ENCODE results near the gene ACBD7. TPM values are rescaled to one million over a fixed set of nuclear protein-coding genes. Genes with fewer than 3 reads are reported as not detected.
A peak's percentile ranks its signal among the peaks of the same experiment; 100 is the strongest.

The ACBD7 gene
- 10 to 100 TPM; 32.0 to 59.7 TPM for total RNA-seq
- polyA plus RNA-seq (ENCODE audit: insufficient read length in 2 of 2): 10 to 100 TPM; 33.4 to 43.3 TPM
- long read RNA-seq, donor 1, transcript ACBD7-201 (4 exons, 1,322 nt): major isoform, 12 of 18 reads
- long read RNA-seq, donor 1, partial matches to known transcripts: 6 of 18 reads
- long read RNA-seq, donor 1, other reads (novel, unspliced or antisense): 0 of 18 reads
- long read RNA-seq, donor 2, transcript ACBD7-201 (4 exons, 1,322 nt): major isoform, 18 of 18 reads
- long read RNA-seq, donor 2, partial matches to known transcripts: 0 of 18 reads
- long read RNA-seq, donor 2, other reads (novel, unspliced or antisense): 0 of 18 reads
- long read RNA-seq, donor 3, transcript ACBD7-201 (4 exons, 1,322 nt): major isoform, 12 of 12 reads
- long read RNA-seq, donor 3, partial matches to known transcripts: 0 of 12 reads
- long read RNA-seq, donor 3, other reads (novel, unspliced or antisense): 0 of 12 reads
- long read RNA-seq, donor 4, partial matches to known transcripts: 0 of 3 reads
- long read RNA-seq, donor 4, other reads (novel, unspliced or antisense): 0 of 3 reads

GRCh38 chr10:15088428-15089261, at the start of gene ACBD7:
Gene ACBD7, minus strand, starts transcription at chr10:15088776. Its CDS starts 48 bp downstream, at chr10:15088728.
- H3K4me1 ChIP-seq (ENCODE audit: control insufficient read depth, insufficient read depth, low read length): peaks cover 25% of the 10 kb centered on the region
- peak within 1 kb of the TSS; percentile 35 for H3K27ac ChIP-seq (ENCODE audit: low read depth, low read length)
- WGBS (ENCODE audit: insufficient coverage): under 1% methylated on average over 52 of the region's 63 CpGs
- peak within 1 kb of the TSS; percentile 65 for H3K4me3 ChIP-seq (ENCODE audit: low read depth, low read length)
- no peaks in the 10 kb centered on the region for H3K36me3 ChIP-seq (ENCODE audit: control insufficient read depth, insufficient read depth, low read length)
- no peaks in the 10 kb centered on the region for H3K27me3 ChIP-seq (ENCODE audit: control insufficient read depth, insufficient read depth, low read length)
- peak in 5 of 6 donors; percentile 65 to 96 (median 86) for DNase-seq (ENCODE audit: low read depth in 4 of 6, low spot score in 6 of 6)
- no peaks in the 10 kb centered on the region for H3K9me3 ChIP-seq (ENCODE audit: control insufficient read depth, insufficient read depth, low read length)

- Histone ChIP-seq H3K27me3 (ENCODE audit: control insufficient read depth, insufficient read depth, low read length) (no peaks in the 10 kb centered on the region), H3K4me1 (ENCODE audit: control insufficient read depth, insufficient read depth, low read length) (peaks cover 10% of the 10 kb centered on the region), H3K9me3 (ENCODE audit: control insufficient read depth, insufficient read depth, low read length) (no peaks in the 10 kb centered on the region), H3K27ac (ENCODE audit: low read depth, low read length) (no peak overlapping the region), H3K4me3 (ENCODE audit: low read depth, low read length) (no peak overlapping the region), H3K36me3 (ENCODE audit: control insufficient read depth, insufficient read depth, low read length) (peaks cover 21% of the 10 kb centered on the region)
- DNase-seq (ENCODE audit: low read depth in 4 of 6, low spot score in 6 of 6): no peak
- 100% methylated on average over 1 of the region's 1 CpG for WGBS (ENCODE audit: insufficient coverage)
Observed at GRCh38 chr10:15137636-15138035, 49.1 kb upstream of the ACBD7 start.

- no peak overlapping the region for H3K4me3 ChIP-seq (ENCODE audit: low read depth, low read length)
- peaks cover 22% of the 10 kb centered on the region for H3K36me3 ChIP-seq (ENCODE audit: control insufficient read depth, insufficient read depth, low read length)
- H3K27me3 ChIP-seq (ENCODE audit: control insufficient read depth, insufficient read depth, low read length): no peaks in the 10 kb centered on the region
- no peaks in the 10 kb centered on the region for H3K9me3 ChIP-seq (ENCODE audit: control insufficient read depth, insufficient read depth, low read length)
- H3K27ac ChIP-seq (ENCODE audit: low read depth, low read length): no peak overlapping the region
- no peak for DNase-seq (ENCODE audit: low read depth in 4 of 6, low spot score in 6 of 6)
- H3K4me1 ChIP-seq (ENCODE audit: control insufficient read depth, insufficient read depth, low read length): peaks cover 6% of the 10 kb centered on the region
- WGBS (ENCODE audit: insufficient coverage): 100% methylated on average over 2 of the region's 4 CpGs
Observed at GRCh38 chr10:15137036-15137359, 48.4 kb upstream of the ACBD7 start.

- 92% methylated on average over 7 of the region's 11 CpGs for WGBS (ENCODE audit: insufficient coverage)
- no peak overlapping the region for H3K4me3 ChIP-seq (ENCODE audit: low read depth, low read length)
- H3K9me3 ChIP-seq (ENCODE audit: control insufficient read depth, insufficient read depth, low read length): no peaks in the 10 kb centered on the region
- H3K27me3 ChIP-seq (ENCODE audit: control insufficient read depth, insufficient read depth, low read length): no peaks in the 10 kb centered on the region
- no peak overlapping the region for H3K27ac ChIP-seq (ENCODE audit: low read depth, low read length)
- peaks cover 28% of the 10 kb centered on the region for H3K36me3 ChIP-seq (ENCODE audit: control insufficient read depth, insufficient read depth, low read length)
- DNase-seq (ENCODE audit: low read depth in 4 of 6, low spot score in 6 of 6): no peak
- H3K4me1 ChIP-seq (ENCODE audit: control insufficient read depth, insufficient read depth, low read length): peaks cover 6% of the 10 kb centered on the region
Observed at GRCh38 chr10:15136129-15137035, 47.8 kb upstream of the ACBD7 start.

GRCh38 chr10:15131330-15131729, 42.8 kb upstream of the ACBD7 start:
- Histone ChIP-seq H3K4me1 (ENCODE audit: control insufficient read depth, insufficient read depth, low read length) (no peaks in the 10 kb centered on the region), H3K27ac (ENCODE audit: low read depth, low read length) (no peak overlapping the region), H3K4me3 (ENCODE audit: low read depth, low read length) (no peak overlapping the region), H3K36me3 (ENCODE audit: control insufficient read depth, insufficient read depth, low read length) (peaks cover 45% of the 10 kb centered on the region), H3K9me3 (ENCODE audit: control insufficient read depth, insufficient read depth, low read length) (no peaks in the 10 kb centered on the region), H3K27me3 (ENCODE audit: control insufficient read depth, insufficient read depth, low read length) (no peaks in the 10 kb centered on the region)
- WGBS (ENCODE audit: insufficient coverage): no CpG with 5 or more reads among the region's 5 CpGs
- no peak for DNase-seq (ENCODE audit: low read depth in 4 of 6, low spot score in 6 of 6)

- no peak overlapping the region for H3K4me3 ChIP-seq (ENCODE audit: low read depth, low read length)
- no CpG with 5 or more reads among the region's 3 CpGs for WGBS (ENCODE audit: insufficient coverage)
- DNase-seq (ENCODE audit: low read depth in 4 of 6, low spot score in 6 of 6): no peak
- H3K27ac ChIP-seq (ENCODE audit: low read depth, low read length): no peak overlapping the region
- H3K9me3 ChIP-seq (ENCODE audit: control insufficient read depth, insufficient read depth, low read length): no peaks in the 10 kb centered on the region
- H3K27me3 ChIP-seq (ENCODE audit: control insufficient read depth, insufficient read depth, low read length): no peaks in the 10 kb centered on the region
- H3K4me1 ChIP-seq (ENCODE audit: control insufficient read depth, insufficient read depth, low read length): no peaks in the 10 kb centered on the region
- H3K36me3 ChIP-seq (ENCODE audit: control insufficient read depth, insufficient read depth, low read length): peaks cover 31% of the 10 kb centered on the region
Observed at GRCh38 chr10:15124908-15125307, 36.3 kb upstream of the ACBD7 start.

GRCh38 chr10:15124190-15124589, 35.6 kb upstream of the ACBD7 start:
- no peak for DNase-seq (ENCODE audit: low read depth in 4 of 6, low spot score in 6 of 6)
- Histone ChIP-seq H3K4me1 (ENCODE audit: control insufficient read depth, insufficient read depth, low read length) (no peaks in the 10 kb centered on the region), H3K36me3 (ENCODE audit: control insufficient read depth, insufficient read depth, low read length) (peaks cover 29% of the 10 kb centered on the region), H3K27ac (ENCODE audit: low read depth, low read length) (no peak overlapping the region), H3K27me3 (ENCODE audit: control insufficient read depth, insufficient read depth, low read length) (no peaks in the 10 kb centered on the region), H3K4me3 (ENCODE audit: low read depth, low read length) (no peak overlapping the region), H3K9me3 (ENCODE audit: control insufficient read depth, insufficient read depth, low read length) (no peaks in the 10 kb centered on the region)
- WGBS (ENCODE audit: insufficient coverage): 100% methylated on average over 2 of the region's 9 CpGs

GRCh38 chr10:15123749-15124184, 35.2 kb upstream of the ACBD7 start:
- Histone ChIP-seq H3K9me3 (ENCODE audit: control insufficient read depth, insufficient read depth, low read length) (no peaks in the 10 kb centered on the region), H3K27me3 (ENCODE audit: control insufficient read depth, insufficient read depth, low read length) (no peaks in the 10 kb centered on the region), H3K27ac (ENCODE audit: low read depth, low read length) (no peak overlapping the region), H3K4me3 (ENCODE audit: low read depth, low read length) (no peak overlapping the region), H3K4me1 (ENCODE audit: control insufficient read depth, insufficient read depth, low read length) (no peaks in the 10 kb centered on the region), H3K36me3 (ENCODE audit: control insufficient read depth, insufficient read depth, low read length) (peaks cover 28% of the 10 kb centered on the region)
- no peak for DNase-seq (ENCODE audit: low read depth in 4 of 6, low spot score in 6 of 6)
- 75% methylated on average over 1 of the region's 3 CpGs for WGBS (ENCODE audit: insufficient coverage)

GRCh38 chr10:15122477-15123030, 34.0 kb upstream of the ACBD7 start:
- no peak for DNase-seq (ENCODE audit: low read depth in 4 of 6, low spot score in 6 of 6)
- Histone ChIP-seq H3K27me3 (ENCODE audit: control insufficient read depth, insufficient read depth, low read length) (no peaks in the 10 kb centered on the region), H3K9me3 (ENCODE audit: control insufficient read depth, insufficient read depth, low read length) (no peaks in the 10 kb centered on the region), H3K4me3 (ENCODE audit: low read depth, low read length) (no peak overlapping the region), H3K36me3 (ENCODE audit: control insufficient read depth, insufficient read depth, low read length) (peaks cover 21% of the 10 kb centered on the region), H3K4me1 (ENCODE audit: control insufficient read depth, insufficient read depth, low read length) (no peaks in the 10 kb centered on the region), H3K27ac (ENCODE audit: low read depth, low read length) (no peak overlapping the region)
- WGBS (ENCODE audit: insufficient coverage): 100% methylated on average over 2 of the region's 9 CpGs

Measured in spinal cord (tissue), 10 donors.